ENCODE data around the gene RET. TPM values are rescaled to one million over a fixed set of nuclear protein-coding genes. Genes with fewer than 3 reads are reported as not detected.

The RET gene
- total and polyA plus RNA-seq, 9 donors, result 0.12 to 1.6 (median 0.75) TPM

GRCh38 chr10:43082746-43083145, 5.9 kb downstream of the RET start:
- H3K36me3 ChIP-seq, result no peaks in the 10 kb centered on the region
- 67 to 74% (median 73%) methylated on average over 7 of the region's 7 CpGs for WGBS, 3 donors
- DNase-seq, result no peak
- intact Hi-C loops (cut with DNase I), result no loop called here
- no peak for TF ChIP-seq POLR2A (IDR thresholded peaks at IDR 0.05)
- no peaks in the 10 kb centered on the region for H3K27me3 ChIP-seq
- H3K27ac ChIP-seq, result no peak overlapping the region
- no peak overlapping the region for H3K4me3 ChIP-seq
- H3K9me3 ChIP-seq, result no peaks in the 10 kb centered on the region
- no peaks in the 10 kb centered on the region for H3K4me1 ChIP-seq (ENCODE audit: insufficient read depth)

GRCh38 chr10:43083764-43084163, 6.9 kb downstream of the RET start:
- no peak for DNase-seq
- no peaks in the 10 kb centered on the region for H3K36me3 ChIP-seq
- H3K27ac ChIP-seq, result no peak overlapping the region
- 49 to 71% (median 58%) methylated on average over 5 of the region's 5 CpGs for WGBS, 3 donors
- no peak for TF ChIP-seq POLR2A (IDR thresholded peaks at IDR 0.05)
- no peak for TF ChIP-seq CTCF (IDR thresholded peaks at IDR 0.05)
- no peak for TF ChIP-seq EP300 (IDR thresholded peaks at IDR 0.05)
- H3K27me3 ChIP-seq, result no peaks in the 10 kb centered on the region
- no peaks in the 10 kb centered on the region for H3K9me3 ChIP-seq
- H3K4me3 ChIP-seq, result no peak overlapping the region
- H3K4me1 ChIP-seq (ENCODE audit: insufficient read depth), result no peaks in the 10 kb centered on the region
- intact Hi-C loops (cut with DNase I), result no loop called here

- Histone ChIP-seq H3K27me3 (no peaks in the 10 kb centered on the region), H3K9me3 (no peaks in the 10 kb centered on the region), H3K36me3 (no peaks in the 10 kb centered on the region), H3K4me3 (no peak overlapping the region), H3K4me1 (ENCODE audit: insufficient read depth) (no peaks in the 10 kb centered on the region), H3K27ac (no peak overlapping the region)
- TF ChIP-seq POLR2A (IDR thresholded peaks at IDR 0.05) (no peak), CTCF (IDR thresholded peaks at IDR 0.05) (no peak), EP300 (IDR thresholded peaks at IDR 0.05) (no peak)
- 54 to 70% (median 57%) methylated on average over 9 of the region's 9 CpGs for WGBS, 3 donors
- intact Hi-C loops (cut with DNase I), result no loop called here
- DNase-seq, result no peak
These were observed 7.9 kb downstream of the RET start for GRCh38 chr10:43084812-43085211.

GRCh38 chr10:43086321-43086942, 9.6 kb downstream of the RET start:
- intact Hi-C loops (cut with DNase I), result no loop called here
- Histone ChIP-seq H3K27ac (no peak overlapping the region), H3K27me3 (no peaks in the 10 kb centered on the region), H3K4me3 (no peak overlapping the region), H3K9me3 (no peaks in the 10 kb centered on the region), H3K36me3 (no peaks in the 10 kb centered on the region), H3K4me1 (ENCODE audit: insufficient read depth) (no peaks in the 10 kb centered on the region)
- DNase-seq, result no peak
- 73 to 81% (median 75%) methylated on average over 7 of the region's 7 CpGs for WGBS, 3 donors
- TF ChIP-seq POLR2A (IDR thresholded peaks at IDR 0.05) (no peak), CTCF (IDR thresholded peaks at IDR 0.05) (no peak), EP300 (IDR thresholded peaks at IDR 0.05) (no peak)

GRCh38 chr10:43089519-43089918, 12.7 kb downstream of the RET start:
- H3K36me3 ChIP-seq, result no peaks in the 10 kb centered on the region
- H3K9me3 ChIP-seq, result no peaks in the 10 kb centered on the region
- no peak overlapping the region for H3K4me3 ChIP-seq
- H3K27me3 ChIP-seq, result no peaks in the 10 kb centered on the region
- intact Hi-C loops (cut with DNase I), result no loop called here
- no peak for DNase-seq
- H3K27ac ChIP-seq, result no peak overlapping the region
- H3K4me1 ChIP-seq (ENCODE audit: insufficient read depth), result no peaks in the 10 kb centered on the region
- 85 to 90% (median 87%) methylated on average over 10 of the region's 10 CpGs for WGBS, 3 donors
- TF ChIP-seq POLR2A (IDR thresholded peaks at IDR 0.05), result no peak
- no peak for TF ChIP-seq CTCF (IDR thresholded peaks at IDR 0.05)
- TF ChIP-seq EP300 (IDR thresholded peaks at IDR 0.05), result no peak

Measured in ovary (tissue), 9 donors.